ENCODE results near the gene WSCD1.

DNA sequence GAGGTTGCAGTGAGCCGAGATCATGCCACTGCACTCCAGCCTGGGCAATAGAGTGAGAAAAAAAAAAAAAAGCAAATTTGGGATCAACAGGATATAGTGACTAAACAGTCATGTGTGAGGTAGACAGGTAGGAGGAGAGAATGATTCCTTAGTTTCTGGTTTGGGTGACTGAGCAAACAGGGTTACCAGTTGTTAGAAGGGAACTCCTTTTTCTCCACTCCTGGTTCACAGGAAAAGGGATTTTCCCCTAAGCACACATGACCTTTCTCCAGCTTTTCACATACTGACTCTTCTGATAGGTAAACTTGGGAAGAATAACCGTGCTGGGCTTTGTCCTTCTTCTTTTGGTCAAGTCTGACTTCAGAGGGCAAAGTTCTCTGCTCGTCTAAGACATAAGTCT is 17.3 kb upstream of the WSCD1 start:
- TF ChIP-seq, protein P1, sequence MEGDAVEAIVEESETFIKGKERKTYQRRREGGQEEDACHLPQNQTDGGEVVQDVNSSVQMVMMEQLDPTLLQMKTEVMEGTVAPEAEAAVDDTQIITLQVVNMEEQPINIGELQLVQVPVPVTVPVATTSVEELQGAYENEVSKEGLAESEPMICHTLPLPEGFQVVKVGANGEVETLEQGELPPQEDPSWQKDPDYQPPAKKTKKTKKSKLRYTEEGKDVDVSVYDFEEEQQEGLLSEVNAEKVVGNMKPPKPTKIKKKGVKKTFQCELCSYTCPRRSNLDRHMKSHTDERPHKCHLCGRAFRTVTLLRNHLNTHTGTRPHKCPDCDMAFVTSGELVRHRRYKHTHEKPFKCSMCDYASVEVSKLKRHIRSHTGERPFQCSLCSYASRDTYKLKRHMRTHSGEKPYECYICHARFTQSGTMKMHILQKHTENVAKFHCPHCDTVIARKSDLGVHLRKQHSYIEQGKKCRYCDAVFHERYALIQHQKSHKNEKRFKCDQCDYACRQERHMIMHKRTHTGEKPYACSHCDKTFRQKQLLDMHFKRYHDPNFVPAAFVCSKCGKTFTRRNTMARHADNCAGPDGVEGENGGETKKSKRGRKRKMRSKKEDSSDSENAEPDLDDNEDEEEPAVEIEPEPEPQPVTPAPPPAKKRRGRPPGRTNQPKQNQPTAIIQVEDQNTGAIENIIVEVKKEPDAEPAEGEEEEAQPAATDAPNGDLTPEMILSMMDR (IDR thresholded peaks at IDR 0.05) = no peak
- no peak for TF ChIP-seq POLR2A (IDR thresholded peaks at IDR 0.05)

Measured in testis (tissue), 2 donors.